ENCODE data around the gene HOXA5. TPM values are rescaled to one million over a fixed set of nuclear protein-coding genes. Genes with fewer than 3 reads are reported as not detected.

The HOXA5 gene
- total RNA-seq, 2 donors from 2014 or later: 13.0 to 16.2 TPM

DNA sequence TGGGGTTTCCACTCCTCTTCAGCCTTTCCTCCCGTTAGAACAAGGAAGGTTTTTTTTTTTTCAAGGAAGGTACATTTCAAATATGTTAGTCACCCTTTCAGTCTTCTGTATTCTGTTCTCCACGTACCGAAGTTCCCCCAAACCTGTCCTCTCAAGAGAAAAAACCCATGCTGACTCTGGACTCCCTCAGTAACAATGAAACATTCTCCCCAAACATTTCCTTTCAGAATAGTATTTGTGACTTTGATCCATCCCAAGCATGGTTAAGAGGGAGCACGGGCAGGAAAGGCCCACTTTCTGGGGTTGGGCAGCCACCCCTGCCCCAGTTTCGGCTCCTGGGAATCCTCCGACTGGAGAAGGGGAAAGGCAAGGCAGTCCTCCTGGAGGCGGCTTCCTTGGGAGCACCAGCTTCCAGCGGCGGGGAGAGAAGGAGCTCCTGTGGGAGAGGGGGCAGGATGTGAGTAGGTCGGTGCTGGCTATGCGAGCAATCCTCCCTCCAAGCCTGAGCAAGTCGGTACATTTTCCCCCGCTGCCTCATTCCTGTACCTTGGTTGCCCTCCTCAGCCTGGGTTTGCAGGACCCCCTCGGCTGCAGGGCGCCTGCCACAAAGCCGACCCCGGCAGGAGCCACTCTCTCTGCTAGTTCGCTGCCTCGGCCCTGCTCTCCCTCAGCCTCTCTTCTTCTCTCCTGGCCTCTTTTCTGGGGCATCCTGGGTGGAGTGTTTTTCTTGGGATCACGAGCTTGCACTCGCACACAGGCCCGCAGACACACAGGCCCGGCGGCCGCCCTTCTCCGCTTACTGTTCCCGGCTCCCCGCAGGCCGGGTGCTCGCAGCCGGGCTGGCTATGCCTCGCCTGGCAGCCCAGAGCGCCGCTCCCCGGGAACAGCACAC, 45.5 kb downstream of the HOXA5 start:
- intact Hi-C loops (cut with DNase I, micrococcal nuclease): loop anchor here in 1 of 2 donors (5.0 kb wide), 1 partner anchor 236 kb away; the partner anchor contains the start of gene SKAP2
- ATAC-seq (peak; percentile 9), DNase-seq (peak in 1 of 2 donors; percentile 50)

DNA sequence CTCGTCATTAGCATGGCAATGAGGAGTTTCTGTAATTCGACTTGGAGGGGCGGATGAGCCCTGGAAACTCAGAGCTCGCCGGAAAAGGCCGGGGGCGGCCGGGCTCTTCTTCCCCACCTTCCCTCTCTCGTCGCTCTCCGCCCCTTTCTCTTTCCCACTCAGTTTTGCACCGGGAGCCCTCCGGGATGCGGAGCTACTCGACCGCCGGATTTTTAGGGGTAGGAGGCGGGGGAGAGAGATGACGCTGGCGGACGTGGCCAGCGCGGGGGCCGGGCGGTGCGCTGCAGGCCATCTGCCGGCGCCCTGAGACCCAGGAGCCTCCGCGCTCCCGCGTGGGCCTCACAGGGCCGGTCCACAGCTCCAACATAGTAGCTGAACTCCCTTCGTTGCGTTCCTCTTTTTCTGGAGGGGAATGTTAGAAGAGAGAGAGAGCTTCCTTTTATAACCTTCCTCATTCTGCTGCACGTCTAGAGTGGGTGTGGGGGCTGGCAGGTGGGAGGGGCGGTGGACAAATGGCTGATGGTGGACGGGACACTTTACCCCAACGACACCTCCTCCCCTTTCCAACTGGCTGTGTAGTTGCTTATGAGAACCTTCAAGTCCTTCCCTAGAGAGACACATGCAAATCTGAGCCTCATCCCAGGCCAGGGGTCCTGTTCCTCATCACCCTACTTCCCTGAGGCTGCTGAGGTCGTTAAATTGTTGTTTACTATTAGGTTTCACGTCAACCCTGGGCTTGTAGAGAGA, 46.5 kb downstream of the HOXA5 start:
- intact Hi-C loops (cut with DNase I, micrococcal nuclease): loop anchor here in 1 of 2 donors (5.0 kb wide), 1 partner anchor 235 kb away; the partner anchor contains the start of gene SKAP2
- DNase-seq (peak in 1 of 2 donors; percentile 59), ATAC-seq (peak; percentile 31)

DNA sequence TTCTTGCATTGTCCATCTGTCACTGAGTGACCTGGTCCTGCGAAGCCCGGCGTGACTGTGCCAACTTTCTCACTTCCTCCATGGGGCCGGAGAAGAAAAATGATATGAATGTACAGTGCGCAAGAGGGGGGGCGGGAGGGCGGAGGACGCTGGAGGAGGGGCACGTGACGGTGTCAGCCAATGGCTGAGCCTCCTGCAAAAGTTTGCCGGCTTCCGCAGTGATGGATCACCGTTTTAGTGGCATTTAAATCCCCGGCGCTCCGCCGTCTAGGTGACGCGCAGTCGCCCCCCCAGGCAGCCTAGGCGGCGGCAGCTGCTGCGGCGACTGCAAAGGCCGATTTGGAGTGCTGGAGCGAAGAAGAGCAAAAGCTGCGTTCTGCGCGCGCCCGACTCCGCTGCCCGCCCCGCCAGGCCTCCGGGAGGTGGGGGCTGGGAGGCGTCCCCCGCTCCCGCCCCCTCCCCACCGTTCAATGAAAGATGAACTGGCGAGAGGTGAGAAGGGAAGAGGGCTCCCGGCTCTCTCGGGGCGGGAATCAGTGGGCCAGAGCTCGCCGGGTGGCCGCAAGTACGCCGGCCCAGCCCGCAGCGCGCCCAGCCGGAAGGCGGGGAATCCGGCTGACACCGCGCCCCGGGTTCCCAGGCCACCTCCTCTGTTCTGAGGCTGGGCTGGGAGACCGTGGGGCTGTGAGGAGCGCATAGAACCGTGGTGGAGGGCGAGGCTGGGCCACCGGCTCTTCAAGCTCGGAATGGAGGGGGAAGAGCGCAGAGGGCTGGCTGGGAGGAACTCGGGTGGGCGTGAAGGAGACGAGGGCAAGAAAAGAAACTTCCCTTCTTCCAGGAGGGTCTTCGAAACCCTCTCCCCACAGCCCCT, 47.3 kb downstream of the HOXA5 start, which contains the start of gene HOXA1:
HOXA1 (minus strand) TSS at position 104 of the 871 bp plus-strand sequence; CDS start at position 16, 88 bp downstream.
- DNase-seq: peak; percentile 91
- peak; percentile 73 for ATAC-seq
- intact Hi-C loops (cut with DNase I, micrococcal nuclease): loop anchor here in 1 of 2 donors (5.0 kb wide), 1 partner anchor 234 kb away; the partner anchor contains the start of gene SKAP2

DNA sequence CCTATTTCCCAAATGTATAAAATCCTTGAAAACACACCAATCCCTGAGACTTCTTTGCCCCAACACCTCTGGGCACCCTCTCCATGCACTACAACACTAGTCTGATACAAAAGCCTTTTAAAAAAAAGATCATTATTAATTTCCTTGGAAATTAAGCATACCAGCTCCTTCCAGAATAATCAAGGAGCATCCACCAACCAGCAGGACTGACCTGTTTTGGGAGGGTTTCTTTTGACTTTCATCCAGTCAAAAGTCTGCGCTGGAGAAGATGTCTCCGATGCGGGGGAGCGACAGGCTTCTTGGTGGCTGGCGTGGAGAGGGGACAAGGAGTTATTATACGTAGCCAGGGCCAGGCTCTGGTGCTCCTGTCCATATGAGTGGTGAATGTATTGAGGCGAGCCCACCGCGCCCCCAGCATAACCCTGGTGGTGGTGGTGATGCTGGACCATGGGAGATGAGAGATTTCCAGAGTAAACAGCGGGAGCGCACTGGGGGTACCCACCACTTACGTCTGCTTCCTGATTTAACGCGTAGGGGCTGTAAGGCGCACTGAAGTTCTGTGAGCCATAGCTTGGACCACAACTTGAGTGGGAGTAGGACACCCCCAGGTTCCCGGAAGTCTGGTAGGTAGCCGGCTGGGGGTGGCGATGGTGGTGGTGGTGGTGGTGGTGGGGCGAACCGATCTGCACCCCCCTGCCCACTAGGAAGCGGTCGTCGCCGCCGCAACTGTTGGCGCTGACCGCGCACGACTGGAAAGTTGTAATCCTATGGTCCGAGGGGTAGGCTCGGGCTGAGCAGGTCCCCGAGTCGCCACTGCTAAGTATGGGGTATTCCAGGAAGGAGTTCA, 48.2 kb downstream of the HOXA5 start:
- DNase-seq: no peak
- ATAC-seq: no peak
- intact Hi-C loops (cut with DNase I, micrococcal nuclease): loop anchor here in 1 of 2 donors (5.0 kb wide), 1 partner anchor 233 kb away; the partner anchor contains the start of gene SKAP2

DNA sequence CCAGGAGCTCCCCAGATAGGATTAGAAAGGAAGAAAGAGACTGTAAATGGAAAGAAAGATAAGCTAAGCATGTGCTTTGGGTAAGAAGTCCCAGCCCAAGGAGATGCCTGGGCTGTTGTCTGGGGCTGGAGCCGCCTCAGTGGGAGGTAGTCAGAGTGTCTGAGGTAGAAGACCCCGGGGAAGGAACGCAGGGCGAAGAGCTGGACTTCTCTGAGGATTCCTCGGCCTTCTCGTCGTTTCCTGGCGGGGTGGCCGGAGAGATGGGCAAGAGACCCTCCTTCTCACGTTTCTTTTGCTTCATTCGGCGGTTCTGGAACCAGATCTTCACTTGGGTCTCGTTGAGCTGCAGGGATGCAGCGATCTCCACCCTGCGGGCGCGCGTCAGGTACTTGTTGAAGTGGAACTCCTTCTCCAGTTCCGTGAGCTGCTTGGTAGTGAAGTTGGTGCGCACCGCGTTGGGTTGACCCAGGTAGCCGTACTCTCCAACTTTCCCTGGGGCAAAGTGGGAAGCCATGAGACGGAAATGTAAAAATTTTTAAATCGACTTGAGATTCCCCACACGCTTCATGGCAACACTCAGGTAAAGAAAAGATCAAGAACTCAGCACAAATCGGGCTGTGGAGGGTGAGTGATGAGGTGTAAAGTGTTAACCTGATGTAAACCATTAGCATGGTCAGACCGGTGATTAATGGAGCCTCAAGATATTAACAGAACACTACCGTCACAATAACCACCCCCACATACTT, 49.0 kb downstream of the HOXA5 start:
- intact Hi-C loops (cut with DNase I, micrococcal nuclease): loop anchor here in 1 of 2 donors (5.0 kb wide), 1 partner anchor 232 kb away; the partner anchor contains the start of gene SKAP2
- ATAC-seq: no peak
- no peak for DNase-seq

DNA sequence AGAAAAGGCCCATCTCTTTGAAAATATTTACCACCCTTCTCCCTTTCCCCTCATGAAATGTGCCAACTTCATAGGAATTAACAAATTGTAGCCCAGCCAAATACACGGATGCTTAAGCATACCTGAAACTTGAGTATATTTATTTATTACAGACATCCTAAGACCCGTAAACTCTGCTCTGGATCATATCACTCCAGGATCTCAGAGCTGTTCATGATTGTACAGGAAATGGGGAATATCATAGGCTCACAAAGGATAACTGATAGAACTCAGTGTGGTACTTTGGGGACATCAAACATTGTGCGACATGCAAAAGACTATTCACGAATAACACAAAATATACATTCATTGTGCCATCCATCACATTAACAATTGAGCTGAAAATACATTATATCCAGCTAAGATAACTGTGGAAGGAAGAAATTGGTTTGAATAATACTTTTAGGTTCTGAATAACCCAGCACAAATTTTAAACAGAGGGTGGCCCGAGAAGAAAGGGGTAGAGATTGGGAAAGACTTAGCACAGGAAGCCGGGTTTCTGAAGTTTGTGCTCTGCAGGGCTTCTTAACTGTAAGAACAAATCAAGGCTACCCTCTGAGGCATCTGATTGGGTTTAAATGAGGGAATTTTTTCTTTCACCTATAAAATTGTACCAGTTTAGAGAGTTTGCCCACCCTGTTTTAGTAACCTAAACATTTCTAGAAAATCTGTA, 50.1 kb downstream of the HOXA5 start:
- DNase-seq (no peak), ATAC-seq (no peak)
- intact Hi-C loops (cut with DNase I, micrococcal nuclease): no loop called here

DNA sequence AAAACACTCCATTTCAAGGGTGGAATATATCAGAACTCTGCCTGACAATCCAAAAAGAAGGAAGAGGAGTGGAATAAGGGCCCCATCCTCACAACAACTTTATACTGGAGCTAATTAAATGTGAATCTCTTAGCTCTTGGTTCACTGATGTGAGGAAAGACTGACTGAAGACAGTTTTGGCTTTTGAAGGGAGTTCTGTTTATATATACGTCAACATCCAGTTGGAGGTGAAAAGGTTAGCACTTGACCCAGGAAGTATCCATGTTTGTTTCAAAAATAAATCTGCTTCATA, 50.7 kb downstream of the HOXA5 start:
- DNase-seq: no peak
- no peak for ATAC-seq
- intact Hi-C loops (cut with DNase I, micrococcal nuclease): no loop called here

DNA sequence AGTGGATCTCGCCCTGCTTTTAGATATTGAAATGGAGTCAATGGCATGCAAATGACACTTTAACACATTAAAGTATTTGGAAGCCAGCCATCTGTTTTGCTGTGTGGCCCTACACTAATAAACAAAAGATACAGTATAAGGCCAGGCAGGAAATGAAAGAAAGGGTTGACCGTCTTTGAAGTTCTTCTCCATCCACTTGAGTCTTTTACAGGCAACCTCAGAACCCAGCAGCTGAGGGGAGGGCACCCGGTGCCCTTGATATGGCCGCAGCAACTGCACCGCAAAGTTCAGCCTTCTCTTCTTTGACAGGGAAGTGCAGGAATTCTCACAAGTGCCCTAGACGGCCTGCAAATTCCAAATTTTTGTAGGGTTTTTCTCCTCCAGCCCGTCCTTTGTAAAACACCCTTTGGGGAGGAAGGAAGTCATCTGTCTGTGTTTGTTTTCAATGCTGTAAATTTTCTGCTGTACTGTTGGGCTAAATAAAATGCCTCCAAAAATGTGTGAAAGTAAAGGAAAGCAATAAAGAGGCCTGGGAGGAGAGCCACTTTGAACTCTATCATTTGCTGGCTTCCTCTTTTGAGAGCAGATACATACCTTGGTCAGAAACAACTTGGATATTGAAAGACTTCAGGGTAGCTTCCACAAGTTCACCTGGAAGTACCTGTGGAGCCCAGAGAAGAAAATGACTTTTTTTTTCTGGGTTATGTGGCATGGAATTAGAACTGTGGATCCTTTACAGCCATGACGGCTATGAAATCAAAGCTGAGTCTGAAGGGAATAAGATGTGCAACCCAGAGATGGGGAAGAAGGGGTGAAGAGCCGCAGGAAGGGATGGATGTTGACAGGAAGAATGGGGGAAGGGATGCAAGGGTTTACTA, 51.3 kb downstream of the HOXA5 start:
- intact Hi-C loops (cut with DNase I, micrococcal nuclease): no loop called here
- no peak for DNase-seq
- ATAC-seq: no peak

DNA sequence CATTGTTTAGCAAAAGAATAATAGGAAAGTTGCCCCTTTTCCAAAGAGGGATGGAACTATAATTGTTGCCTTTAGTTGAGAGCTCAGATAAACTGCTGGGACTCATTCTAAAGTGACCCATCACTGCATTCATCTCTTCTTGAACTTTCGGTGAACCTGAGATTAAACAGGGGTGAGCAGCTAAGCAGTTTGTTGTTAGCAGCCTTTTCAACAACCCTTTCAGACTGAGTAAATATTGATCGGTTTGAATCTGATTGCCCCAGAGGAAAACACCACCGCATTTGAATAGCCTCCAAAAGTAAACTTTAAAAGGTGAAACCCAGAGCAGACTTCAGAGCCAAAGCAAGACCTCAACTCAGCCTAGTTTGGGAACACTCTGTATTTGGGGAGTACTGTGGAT, 52.4 kb downstream of the HOXA5 start:
- ATAC-seq: no peak
- intact Hi-C loops (cut with DNase I, micrococcal nuclease): no loop called here
- no peak for DNase-seq

Small RNA genes within 50 kb of the gene (microRNA-seq; reads per million reads assigned to microRNA genes)
- gene MIR196B: 9,824 to 14,408 reads per million in 2 donors

Other genes starting within 250 kb of the HOXA5 start
- 1 to 10 TPM; 2.4 to 3.0 TPM for gene HOXA1, start 47.7 kb downstream of the HOXA5 start, total RNA-seq
- 1 to 10 TPM; 2.7 to 3.2 TPM for gene HOXA2, start 41.0 kb downstream of the HOXA5 start, total RNA-seq
- gene HOXA4, start 12.9 kb downstream of the HOXA5 start, total RNA-seq: 1 to 10 TPM; 4.5 to 5.1 TPM
- 10 to 100 TPM; 20.0 to 21.2 TPM for gene HOXA6, start 4.1 kb upstream of the HOXA5 start, total RNA-seq
- 10 to 100 TPM; 16.4 to 23.2 TPM for gene HOXA3, start 8.9 kb upstream of the HOXA5 start, total RNA-seq
- gene HOXA7, start 13.0 kb upstream of the HOXA5 start, total RNA-seq: 10 to 100 TPM; 30.2 to 38.9 TPM
- 10 to 100 TPM; 18.0 to 28.6 TPM for gene HOXA9, start 21.9 kb upstream of the HOXA5 start, total RNA-seq
- gene HOXA10, start 30.6 kb upstream of the HOXA5 start, total RNA-seq: 10 to 100 TPM; 23.4 to 30.0 TPM
- gene HOXA11, start 41.6 kb upstream of the HOXA5 start, total RNA-seq: 1 to 10 TPM; 3.1 to 6.1 TPM
- 10 to 100 TPM; 35.2 to 39.4 TPM for gene HOXA13, start 56.4 kb upstream of the HOXA5 start, total RNA-seq
- under 1 TPM; 0.82 to 0.87 TPM for gene EVX1, start 99.1 kb upstream of the HOXA5 start, total RNA-seq